NCI-H1048 (cell line): Measurements from ENCODE around the gene CHPF.

Experiments
- DNase-seq: peaks from one replicate; lab custom pipeline; 2025; lab: John Stamatoyannopoulos, UW

CHPF gene, protein sequence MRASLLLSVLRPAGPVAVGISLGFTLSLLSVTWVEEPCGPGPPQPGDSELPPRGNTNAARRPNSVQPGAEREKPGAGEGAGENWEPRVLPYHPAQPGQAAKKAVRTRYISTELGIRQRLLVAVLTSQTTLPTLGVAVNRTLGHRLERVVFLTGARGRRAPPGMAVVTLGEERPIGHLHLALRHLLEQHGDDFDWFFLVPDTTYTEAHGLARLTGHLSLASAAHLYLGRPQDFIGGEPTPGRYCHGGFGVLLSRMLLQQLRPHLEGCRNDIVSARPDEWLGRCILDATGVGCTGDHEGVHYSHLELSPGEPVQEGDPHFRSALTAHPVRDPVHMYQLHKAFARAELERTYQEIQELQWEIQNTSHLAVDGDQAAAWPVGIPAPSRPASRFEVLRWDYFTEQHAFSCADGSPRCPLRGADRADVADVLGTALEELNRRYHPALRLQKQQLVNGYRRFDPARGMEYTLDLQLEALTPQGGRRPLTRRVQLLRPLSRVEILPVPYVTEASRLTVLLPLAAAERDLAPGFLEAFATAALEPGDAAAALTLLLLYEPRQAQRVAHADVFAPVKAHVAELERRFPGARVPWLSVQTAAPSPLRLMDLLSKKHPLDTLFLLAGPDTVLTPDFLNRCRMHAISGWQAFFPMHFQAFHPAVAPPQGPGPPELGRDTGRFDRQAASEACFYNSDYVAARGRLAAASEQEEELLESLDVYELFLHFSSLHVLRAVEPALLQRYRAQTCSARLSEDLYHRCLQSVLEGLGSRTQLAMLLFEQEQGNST

DNA sequence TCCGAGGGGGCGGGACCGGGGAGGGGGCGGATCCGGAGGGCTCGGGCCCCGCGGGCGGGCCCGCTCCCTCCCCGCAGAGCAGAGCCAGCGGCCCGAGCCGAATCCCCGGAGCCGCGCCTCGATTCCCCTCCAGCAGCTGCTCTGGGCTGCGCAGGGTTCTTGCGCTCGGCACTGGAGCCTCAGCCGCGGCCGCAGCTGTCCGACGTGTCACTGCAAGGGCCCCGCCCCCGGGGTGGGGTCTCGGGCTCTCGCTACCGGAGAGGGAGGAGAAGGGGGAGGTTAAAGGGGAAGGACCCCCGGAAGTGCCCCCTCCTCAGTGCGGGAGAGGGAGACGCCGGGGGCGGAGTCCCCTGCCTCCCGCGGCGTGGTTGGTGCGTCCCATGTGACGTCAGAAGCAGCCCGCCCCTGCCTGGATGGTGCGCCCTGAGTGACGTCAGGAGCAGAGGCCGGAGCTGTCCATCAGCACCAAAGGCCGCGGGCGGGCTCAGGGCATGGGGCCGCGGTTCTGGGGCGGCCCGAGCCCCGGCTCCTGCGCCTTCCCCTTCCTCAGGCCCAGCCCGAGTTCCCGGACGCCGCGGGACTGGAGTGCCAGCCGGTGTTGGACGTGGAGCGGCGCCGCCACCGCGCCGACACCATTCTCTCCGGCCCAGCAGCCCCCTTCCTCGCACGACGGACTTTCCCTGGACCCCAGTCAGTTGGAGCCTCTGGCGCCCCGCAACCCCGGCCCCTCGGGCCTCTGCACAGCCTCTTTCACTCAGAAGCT is at the start of gene CHPF, which contains the start of gene TMEM198:
CHPF (minus strand) TSS at position 214 of the 763 bp plus-strand sequence. CDS start 271 bp downstream, outside the sequence.
TMEM198 (plus strand) TSS at position 433 of the 763 bp plus-strand sequence. CDS start 700 bp downstream, outside the sequence.
- peak; percentile 93 for DNase-seq

DNA sequence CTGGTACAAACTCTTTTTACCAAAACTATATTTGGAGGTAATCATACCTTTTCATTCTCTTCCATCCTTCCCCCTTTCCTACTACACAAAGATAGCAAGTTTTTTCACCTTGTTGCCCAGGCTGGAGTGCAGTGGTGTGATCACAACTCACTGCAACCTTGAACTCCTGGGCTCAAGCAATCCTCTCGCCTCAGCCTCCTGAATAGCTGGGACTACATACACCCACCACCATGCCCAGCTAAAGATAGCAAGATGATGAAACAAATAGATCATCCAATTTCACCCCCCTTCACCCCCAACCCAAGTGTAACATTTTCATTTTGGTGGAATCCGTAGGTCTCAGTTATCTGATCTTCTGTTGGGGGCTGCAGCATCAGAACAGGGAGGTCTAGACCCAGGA is 49.5 kb upstream of the CHPF start:
- no peak for DNase-seq

DNA sequence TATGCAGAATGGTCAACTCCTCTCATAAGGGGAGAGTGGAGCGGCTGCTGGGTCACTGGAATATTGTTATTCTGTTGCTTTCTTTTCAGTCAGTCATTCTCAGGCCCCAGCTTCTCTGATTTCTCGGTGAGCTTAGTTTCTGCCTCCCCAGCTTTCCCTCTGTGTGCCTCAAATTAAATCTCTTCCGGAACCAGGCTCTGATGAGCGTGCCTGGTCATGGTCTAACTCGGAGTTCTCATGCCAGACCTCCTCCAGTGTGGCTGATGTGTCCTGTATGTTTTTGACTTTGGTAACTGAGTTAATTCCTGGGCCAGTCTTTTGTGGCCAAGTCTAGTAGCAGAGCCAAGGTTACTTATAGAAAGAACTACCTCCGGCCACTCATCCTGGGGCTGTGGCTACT is 49.1 kb upstream of the CHPF start:
- no peak for DNase-seq

DNA sequence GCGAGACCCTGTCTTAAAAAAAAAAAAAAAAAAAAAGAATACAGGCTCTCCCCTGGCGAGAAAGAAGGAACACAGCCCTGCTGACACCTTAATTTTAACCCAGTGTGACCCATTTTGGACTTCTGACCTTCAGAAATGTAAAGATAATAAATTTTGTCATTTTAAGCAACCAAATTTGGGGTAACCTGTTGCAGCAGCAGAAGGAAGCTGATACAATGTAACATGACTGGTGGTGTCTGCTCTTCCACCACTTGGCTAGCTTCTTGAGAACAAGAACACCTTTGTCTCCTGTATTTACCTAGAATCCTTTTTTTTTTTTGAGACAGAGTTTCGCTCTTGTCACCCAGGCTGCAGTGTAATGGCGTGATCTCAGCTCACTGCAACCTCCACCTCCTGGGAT is 47.5 kb upstream of the CHPF start:
- DNase-seq: no peak

DNA sequence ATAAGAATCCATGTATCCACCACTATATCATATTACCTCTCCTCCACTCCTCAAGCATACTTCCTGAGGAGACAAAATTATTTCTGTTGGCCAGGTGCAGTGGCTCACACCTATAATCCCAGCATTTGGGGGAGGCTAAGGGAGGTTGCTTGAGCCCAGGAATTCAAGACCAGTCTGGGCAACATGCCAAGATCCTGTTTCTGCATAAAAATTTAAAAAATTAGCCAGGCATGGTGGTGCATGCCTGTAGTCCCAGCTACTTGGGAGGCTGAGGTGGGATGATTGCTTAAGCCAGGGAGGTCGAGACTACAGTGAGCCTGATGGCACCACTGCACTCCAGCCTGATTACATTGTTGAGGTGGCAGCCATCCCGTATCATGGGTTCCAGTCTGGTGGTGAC is 37.7 kb upstream of the CHPF start:
- DNase-seq: no peak

DNA sequence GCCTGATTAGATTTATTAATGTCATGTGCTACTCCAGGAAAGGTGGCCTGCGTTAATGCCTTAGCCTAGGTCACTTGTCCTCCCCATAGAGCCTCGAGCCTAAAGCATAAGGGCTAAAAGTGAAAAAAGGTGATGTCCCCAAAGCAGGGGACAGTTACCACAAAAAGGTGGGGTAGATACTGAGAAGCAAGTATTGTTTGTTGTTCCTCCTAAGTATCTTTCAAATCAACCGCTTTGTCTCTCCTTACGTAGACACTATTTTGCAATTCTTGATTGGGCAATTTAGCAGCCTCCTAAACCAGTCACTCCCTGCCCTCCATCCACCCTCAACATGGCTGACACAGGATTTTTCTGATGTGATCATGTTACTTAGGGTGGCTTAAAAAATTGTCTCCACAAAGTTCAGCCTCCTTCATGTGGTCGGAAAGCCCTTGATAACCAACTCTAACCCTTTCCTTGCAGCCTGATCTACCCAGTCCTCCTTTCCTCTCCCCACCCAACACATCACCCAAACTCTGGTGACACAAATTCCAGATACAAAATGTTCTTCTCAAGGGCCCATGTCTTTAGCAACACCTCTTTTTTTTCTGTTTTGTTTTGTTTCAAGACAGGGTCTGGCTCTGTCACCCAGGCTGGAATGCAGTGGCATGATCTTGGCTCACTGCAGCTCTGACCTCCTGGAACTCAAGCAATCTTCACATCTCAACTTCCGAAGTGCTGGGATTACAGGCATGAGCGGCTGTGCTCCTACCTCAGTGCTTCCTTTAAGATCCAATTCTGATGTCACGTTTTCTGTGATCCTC is 35.4 kb upstream of the CHPF start:
- DNase-seq: no peak

DNA sequence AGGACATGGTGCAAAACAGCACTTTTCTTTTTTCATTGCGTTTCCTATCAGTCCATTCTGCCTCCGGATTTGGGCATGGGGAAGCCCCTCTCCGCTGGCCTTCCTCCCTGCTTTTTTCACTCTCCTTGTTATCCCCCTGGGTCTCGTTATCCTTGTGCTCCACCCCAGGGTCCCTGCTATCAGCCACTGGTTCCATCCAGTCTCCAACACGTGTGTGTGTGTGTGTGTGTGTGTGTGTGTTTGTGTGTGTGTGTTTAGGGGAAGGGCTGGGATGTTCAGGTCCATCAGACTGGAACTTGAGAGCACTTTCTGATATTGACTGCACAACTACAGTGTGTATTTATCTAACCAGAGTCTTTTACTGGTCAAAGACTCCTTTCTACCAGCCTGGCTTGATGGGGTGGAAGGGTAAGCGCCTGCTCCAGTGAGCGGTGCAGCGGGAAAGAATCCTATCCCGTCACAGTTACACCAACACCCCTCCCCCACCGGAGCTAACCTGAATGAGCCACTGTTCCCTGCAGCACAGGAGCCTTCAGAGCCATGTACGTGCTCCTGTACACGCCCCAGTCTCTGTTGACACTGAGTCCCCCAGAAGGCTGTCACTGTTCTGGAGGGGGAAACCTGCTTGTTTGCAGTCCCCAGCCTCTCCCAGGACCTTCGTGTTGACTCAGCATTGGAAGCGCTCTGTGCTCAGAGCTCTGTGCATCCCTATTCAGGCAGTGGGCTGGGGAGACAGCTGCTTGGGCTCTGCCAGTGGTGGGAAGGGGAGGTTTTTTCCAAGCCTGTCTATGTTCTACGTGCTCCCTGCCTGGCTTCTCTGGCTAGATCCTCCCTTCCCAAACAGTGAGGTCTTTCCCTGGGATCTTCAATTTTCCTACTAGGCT is 33.1 kb upstream of the CHPF start:
- no peak for DNase-seq

DNA sequence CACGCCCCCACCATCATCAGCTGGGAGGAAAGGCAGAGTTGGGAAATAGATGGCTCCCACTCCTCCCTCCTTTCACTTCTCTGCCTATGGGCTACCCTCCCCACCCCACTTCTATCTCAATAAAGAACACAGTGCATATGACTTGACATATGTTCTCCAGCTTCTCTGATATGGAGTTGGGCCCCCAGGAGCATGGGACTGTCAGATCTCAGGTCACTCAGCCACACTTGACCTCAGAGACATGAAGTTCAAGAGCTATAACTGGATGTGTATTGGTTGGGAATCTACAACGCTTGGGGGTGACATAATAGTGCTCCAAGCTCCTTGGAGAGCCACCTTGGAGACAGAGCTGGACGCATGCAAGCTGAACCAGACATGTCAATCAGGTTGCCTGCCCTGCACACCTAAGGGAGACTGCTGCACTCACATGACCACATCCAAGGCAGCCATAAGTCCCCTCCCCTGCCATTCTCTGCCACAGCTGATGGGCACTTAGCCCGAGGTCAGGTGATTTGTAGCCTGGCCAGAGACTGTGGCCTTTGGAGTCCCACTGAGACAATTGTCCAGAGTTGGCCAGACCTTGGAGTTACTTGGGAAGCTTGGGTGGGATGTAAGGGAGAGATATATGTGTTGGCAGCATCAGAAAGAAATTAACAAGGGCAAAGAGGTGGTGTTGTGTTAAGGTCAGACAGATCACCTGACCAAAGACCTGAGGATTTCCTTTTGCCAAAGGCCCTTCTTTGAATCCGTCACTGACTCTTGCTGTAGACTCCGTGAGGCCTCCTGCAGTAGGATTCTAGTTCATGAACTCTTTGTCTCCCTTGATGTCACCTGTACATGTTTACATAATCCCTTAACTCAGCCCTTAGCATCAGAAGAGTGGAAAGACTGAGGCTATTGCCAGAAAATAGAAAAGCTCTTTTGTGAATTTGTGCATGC is 32.2 kb upstream of the CHPF start:
- DNase-seq: no peak

DNA sequence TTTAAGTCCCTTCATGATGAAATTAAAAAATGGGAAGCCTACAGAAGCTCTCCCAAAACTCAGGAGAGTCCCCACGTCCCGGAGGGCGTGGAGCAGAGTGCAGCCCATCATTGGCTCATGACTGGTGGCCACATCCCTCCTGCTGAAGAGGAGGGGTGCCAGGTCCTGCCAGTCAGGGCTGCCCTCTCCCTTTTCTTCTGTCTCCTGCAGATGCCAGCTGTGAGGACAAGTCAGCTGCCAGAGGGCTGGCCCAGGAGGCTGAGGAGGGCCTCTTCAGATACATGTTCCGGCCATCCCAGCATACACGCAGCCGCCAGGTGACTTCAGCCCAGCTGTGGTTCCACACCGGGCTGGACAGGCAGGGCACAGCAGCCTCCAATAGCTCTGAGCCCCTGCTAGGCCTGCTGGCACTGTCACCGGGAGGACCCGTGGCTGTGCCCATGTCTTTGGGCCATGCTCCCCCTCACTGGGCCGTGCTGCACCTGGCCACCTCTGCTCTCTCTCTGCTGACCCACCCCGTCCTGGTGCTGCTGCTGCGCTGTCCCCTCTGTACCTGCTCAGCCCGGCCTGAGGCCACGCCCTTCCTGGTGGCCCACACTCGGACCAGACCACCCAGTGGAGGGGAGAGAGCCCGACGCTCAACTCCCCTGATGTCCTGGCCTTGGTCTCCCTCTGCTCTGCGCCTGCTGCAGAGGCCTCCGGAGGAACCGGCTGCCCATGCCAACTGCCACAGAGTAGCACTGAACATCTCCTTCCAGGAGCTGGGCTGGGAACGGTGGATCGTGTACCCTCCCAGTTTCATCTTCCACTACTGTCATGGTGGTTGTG is 31.1 kb upstream of the CHPF start:
- DNase-seq: no peak

DNA sequence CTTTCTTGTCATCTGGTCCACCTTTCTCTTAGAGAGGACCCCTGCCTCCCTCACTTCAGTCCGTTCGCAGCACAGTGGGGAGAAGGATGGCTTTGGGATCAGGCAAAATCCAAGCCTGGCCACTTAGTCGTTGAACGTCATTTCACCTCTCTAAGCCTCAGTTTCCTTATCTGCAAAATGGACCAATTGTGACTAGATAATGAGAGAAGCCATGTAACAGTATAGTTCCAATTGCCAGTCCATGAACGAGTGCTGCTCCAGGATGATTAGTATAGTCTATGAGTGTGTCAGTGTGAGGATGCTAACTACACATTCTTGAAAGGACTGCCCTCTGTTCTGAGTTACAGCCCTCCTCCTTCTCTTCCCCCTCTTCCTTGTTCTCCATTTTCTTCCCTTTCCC is 29.6 kb upstream of the CHPF start:
- DNase-seq: no peak

DNA sequence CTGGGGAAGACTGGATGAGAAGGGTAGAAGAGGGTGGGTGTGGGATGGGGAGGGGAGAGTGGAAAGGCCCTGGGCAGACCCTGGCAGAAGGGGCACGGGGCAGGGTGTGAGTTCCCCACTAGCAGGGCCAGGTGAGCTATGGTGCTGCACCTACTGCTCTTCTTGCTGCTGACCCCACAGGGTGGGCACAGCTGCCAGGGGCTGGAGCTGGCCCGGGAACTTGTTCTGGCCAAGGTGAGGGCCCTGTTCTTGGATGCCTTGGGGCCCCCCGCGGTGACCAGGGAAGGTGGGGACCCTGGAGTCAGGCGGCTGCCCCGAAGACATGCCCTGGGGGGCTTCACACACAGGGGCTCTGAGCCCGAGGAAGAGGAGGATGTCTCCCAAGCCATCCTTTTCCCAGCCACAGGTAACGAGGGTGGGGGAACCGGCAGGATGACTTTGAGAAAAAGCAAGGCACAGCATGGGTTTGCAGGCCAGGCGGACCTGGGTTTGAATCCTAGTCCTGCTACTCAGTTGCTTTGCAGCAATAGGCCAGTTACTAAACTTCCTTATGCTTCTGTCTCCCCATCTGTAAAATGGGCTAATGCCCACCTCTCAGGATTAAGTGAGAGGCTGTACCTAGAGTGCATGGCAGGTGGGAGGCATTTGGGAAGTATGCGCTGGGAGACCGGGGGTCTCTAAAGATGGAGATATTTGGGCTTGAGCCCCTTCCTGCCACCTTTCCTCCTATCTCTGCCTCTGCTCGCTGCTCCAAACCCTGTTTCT is 28.8 kb upstream of the CHPF start, which contains the start of gene INHA:
INHA (plus strand) TSS at position 74 of the 765 bp plus-strand sequence; CDS start at position 139, 65 bp downstream.
- DNase-seq: no peak

DNA sequence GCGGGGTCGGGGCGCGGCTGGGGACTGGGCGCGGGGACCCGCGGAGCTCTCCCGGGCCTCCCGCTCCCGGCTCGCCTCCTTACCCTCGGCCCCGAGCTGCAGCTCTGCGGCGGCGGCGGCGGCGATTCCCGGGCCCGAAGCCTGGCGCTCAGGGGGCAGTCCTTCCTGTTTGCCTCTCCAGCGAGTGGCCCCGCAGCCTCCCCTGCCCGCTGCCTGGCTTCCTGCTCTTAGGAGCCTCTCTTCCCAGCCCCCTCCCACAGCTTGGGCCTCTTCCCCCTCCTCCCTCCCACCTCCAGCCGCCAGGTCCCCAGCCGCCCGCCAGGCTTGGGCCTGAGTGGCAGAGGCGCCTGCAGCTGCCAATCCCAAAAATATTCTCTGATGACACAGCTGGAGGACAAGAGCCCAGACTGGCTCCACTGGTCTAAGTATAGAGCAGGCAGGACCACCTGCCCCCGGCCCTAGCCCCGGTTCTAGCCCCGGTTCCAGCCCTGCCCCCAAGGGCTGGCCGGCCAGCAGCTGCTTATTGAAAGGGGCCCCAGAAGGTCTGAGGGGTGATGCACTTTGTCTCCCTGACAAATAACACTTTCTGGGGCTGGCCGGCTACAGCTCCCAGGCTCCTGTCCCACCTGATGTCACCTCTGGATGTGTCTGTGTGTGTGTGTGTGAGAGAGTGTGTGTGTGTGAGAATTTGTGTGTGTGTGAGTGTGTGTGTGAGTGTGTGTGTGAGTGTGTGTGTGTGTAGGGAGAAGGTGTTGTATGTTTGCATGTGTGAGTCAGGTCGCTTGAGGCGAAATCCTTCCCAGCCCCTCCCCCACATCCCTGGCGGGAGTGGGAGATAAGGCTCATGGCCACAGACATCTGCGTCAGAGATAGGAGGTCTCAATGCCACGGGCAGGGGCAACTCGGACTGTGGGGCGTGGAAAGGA is 28.0 kb upstream of the CHPF start, which contains the start of gene OBSL1:
OBSL1 (minus strand) TSS at position 229 of the 926 bp plus-strand sequence. CDS start 307 bp downstream, outside the sequence.
- DNase-seq: peak; percentile 41

DNA sequence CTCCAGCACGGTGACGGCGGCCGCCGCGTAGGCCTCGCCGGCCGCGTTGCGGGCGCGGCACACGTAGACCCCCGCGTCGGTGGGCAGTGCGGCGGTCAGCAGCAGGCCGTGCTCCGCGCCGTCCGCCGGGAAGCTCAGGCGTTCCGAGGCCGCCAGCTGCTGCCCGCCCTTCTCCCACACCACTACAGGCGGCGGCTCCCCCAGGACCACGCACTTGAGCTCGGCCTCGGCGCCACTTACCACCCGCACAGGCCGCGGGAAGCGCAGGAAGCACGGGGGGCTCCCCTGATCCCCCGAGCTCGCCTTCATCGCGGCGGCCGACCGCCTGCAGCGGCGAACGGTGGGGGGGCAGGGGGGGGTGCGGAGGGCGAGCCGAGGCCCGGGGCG is 27.3 kb upstream of the CHPF start:
- DNase-seq: no peak

DNA sequence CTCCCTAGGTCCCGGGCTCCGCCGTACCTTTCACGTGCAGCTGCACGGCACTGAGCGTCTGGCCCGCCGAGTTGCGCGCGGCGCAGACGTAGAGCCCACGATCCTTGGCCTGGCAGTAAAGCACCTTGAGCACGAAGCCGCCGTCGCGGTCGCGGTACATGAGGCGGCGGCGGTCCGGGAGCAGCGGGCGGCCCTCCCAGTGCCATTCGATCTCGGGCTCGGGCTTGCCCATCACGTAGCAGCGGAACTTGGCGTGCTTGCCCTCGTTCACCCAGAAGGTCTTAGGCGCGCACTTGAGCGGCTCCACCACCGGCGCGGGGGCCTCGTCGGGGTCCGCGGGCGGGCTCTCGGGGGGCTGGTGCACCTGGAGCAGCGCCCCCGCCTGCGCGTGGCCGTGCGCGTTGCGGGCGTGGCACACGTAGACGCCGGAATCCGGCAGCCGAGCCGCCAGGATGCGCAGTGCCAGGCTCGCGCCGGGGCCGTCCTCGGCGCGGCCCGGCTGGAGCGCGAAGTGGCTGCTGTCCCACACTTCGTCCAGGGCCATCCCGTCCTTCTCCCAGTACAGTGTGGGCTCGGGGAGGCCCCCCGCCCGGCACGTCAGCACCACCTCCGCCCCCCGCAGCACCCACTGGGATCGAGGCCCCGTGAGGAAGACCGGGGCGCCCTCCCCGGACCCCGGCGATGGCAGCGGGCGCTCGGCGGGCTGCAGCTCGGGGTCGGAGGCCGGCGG is 26.8 kb upstream of the CHPF start:
- DNase-seq: no peak

DNA sequence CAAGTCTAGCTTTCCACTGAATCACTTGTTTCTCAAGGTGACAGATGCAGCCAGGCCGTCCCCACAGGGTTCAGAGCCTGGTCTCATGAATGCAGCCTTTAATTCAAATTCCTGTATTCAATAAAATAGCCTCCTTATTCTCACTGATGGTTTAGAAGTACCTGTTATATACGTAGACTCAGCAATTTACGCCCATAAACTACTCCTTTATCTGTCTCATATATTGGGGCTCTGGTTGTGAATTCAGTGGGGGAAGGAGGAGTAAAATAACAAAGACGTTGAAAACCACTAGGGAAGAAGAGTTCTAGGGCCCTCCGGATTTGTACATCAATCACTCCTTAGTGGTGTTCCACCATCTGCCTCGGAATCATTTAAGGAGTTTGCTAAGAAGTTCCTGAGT is 26.0 kb upstream of the CHPF start:
- DNase-seq: no peak

DNA sequence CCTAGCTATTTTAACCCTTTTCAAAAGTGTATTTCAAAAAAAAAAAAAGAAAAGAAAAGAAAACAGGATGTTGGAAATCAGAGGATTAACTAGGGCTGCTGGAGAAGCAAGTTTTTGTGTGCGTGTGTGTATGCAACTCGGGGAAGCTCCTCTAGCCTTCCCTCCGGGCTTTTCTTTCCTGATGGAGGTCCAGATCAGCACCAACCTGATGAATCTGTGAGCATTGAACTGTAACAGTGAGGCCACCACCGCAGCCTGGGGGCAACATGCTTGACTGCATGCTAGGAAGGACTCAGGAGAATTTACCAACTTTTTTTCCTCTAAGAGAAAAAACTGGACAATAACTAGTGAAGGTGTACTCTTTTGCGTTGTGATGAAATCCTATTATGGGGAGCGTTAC is 25.4 kb upstream of the CHPF start:
- no peak for DNase-seq
